ENCODE measurements around the gene FAM228A.

FAM228A gene

GRCh38 chr2:24203029-24203786, 28.4 kb downstream of the FAM228A start:
- H3K4me3 ChIP-seq (ENCODE audit: low read depth, low read length) = no peak overlapping the region
- DNase-seq (ENCODE audit: low read depth) = no peak
- TF ChIP-seq CTCF (IDR thresholded peaks at IDR 0.05; ENCODE audit: insufficient read depth, low read depth, low read length, missing control alignments) = no peak

GRCh38 chr2:24203787-24204150, 28.9 kb downstream of the FAM228A start:
- no peak overlapping the region for H3K4me3 ChIP-seq (ENCODE audit: low read depth, low read length)
- TF ChIP-seq CTCF (IDR thresholded peaks at IDR 0.05; ENCODE audit: insufficient read depth, low read depth, low read length, missing control alignments) = no peak
- DNase-seq (ENCODE audit: low read depth) = no peak

- no peak for DNase-seq (ENCODE audit: low read depth)
- TF ChIP-seq CTCF (IDR thresholded peaks at IDR 0.05; ENCODE audit: insufficient read depth, low read depth, low read length, missing control alignments) = no peak
- no peak overlapping the region for H3K4me3 ChIP-seq (ENCODE audit: low read depth, low read length)
Measured at GRCh38 chr2:24204505-24204904, 29.7 kb downstream of the FAM228A start.

GRCh38 chr2:24205131-24205530, 30.3 kb downstream of the FAM228A start:
- DNase-seq (ENCODE audit: low read depth) = no peak
- no peak overlapping the region for H3K4me3 ChIP-seq (ENCODE audit: low read depth, low read length)
- TF ChIP-seq CTCF (IDR thresholded peaks at IDR 0.05; ENCODE audit: insufficient read depth, low read depth, low read length, missing control alignments) = no peak

- DNase-seq (ENCODE audit: low read depth) = no peak
- H3K4me3 ChIP-seq (ENCODE audit: low read depth, low read length) = no peak overlapping the region
- no peak for TF ChIP-seq CTCF (IDR thresholded peaks at IDR 0.05; ENCODE audit: insufficient read depth, low read depth, low read length, missing control alignments)
Measured at GRCh38 chr2:24206242-24206641, 31.4 kb downstream of the FAM228A start.

GRCh38 chr2:24206714-24207113, 31.9 kb downstream of the FAM228A start:
- no peak for DNase-seq (ENCODE audit: low read depth)
- no peak for TF ChIP-seq CTCF (IDR thresholded peaks at IDR 0.05; ENCODE audit: insufficient read depth, low read depth, low read length, missing control alignments)
- H3K4me3 ChIP-seq (ENCODE audit: low read depth, low read length) = no peak overlapping the region

- H3K4me3 ChIP-seq (ENCODE audit: low read depth, low read length) = no peak overlapping the region
- TF ChIP-seq CTCF (IDR thresholded peaks at IDR 0.05; ENCODE audit: insufficient read depth, low read depth, low read length, missing control alignments) = no peak
- no peak for DNase-seq (ENCODE audit: low read depth)
Measured at GRCh38 chr2:24207359-24207758, 32.5 kb downstream of the FAM228A start.
